Non-pigmented ciliary epithelial cell (primary cell): ENCODE measurements around the gene ADAP1.
"Not testable (repeated sequence)": the region's sequence is repeated elsewhere in the genome, so short reads cannot be mapped to it uniquely, and the experiment has no call there.

Experiments
- DNase-seq: peaks from one replicate; pipeline ENCODE4 v3.0.0-alpha.2; 2010; ENCODE audit warnings: low read depth

Gene ADAP1

GRCh38 chr7:882336-883035 lies 72.0 kb downstream of the ADAP1 start:
- no peak for DNase-seq

- no peak for DNase-seq
Observed at GRCh38 chr7:881441-882234, 72.8 kb downstream of the ADAP1 start.

- no peak for DNase-seq
Observed at GRCh38 chr7:880450-880849, 74.0 kb downstream of the ADAP1 start.

GRCh38 chr7:879706-880105 lies 74.8 kb downstream of the ADAP1 start:
- no peak for DNase-seq

- DNase-seq = no peak
Observed at GRCh38 chr7:879093-879492, 75.4 kb downstream of the ADAP1 start.

GRCh38 chr7:877312-878232 lies 76.9 kb downstream of the ADAP1 start:
- no peak for DNase-seq

GRCh38 chr7:876972-877311 lies 77.5 kb downstream of the ADAP1 start:
- no peak for DNase-seq

GRCh38 chr7:876077-876971 lies 78.2 kb downstream of the ADAP1 start, which contains the start of gene GET4:
TSS of gene GET4 (plus strand) at chr7:876554. CDS start at chr7:876646, 92 bp downstream.
- peak; percentile 56 for DNase-seq

- no peak for DNase-seq
Observed at GRCh38 chr7:875476-876076, 78.9 kb downstream of the ADAP1 start.

GRCh38 chr7:875051-875450 lies 79.4 kb downstream of the ADAP1 start:
- DNase-seq = no peak

GRCh38 chr7:874031-874749 lies 80.3 kb downstream of the ADAP1 start:
- no peak for DNase-seq

- DNase-seq = no peak
Observed at GRCh38 chr7:873367-874002, 81.0 kb downstream of the ADAP1 start.

- DNase-seq = not testable (repeated sequence)
Observed at GRCh38 chr7:872685-873084, 81.8 kb downstream of the ADAP1 start.

- no peak for DNase-seq
Observed at GRCh38 chr7:871900-872537, 82.5 kb downstream of the ADAP1 start.

- no peak for DNase-seq
Observed at GRCh38 chr7:869348-869747, 85.1 kb downstream of the ADAP1 start.

- DNase-seq = no peak
Observed at GRCh38 chr7:868189-868486, 86.3 kb downstream of the ADAP1 start.

- DNase-seq = no peak
Observed at GRCh38 chr7:867406-868188, 86.9 kb downstream of the ADAP1 start.

GRCh38 chr7:867001-867405 lies 87.5 kb downstream of the ADAP1 start:
- peak; percentile 64 for DNase-seq

- DNase-seq = no peak
Observed at GRCh38 chr7:865921-866320, 88.6 kb downstream of the ADAP1 start.
